Spleen (tissue), 11 donors: ENCODE data around the gene GPR26. TPM values are rescaled to one million over a fixed set of nuclear protein-coding genes. Genes with fewer than 3 reads are reported as not detected.

Experiments
- DNase-seq: peaks from one replicate; pipeline ENCODE4 v3.0.0-alpha.2; 2020
- H3K27ac ChIP-seq, 8 donors: fragments of 200-600 bp; sonication (generic) in 7 of 8; 1 replicate in 4 of 8; 2 replicates in 4 of 8; pipeline versions ENCODE4 v1.5.0 to v1.8.0; 2016 to 2021; ENCODE audit warnings: inconsistent platforms in 4 of 8, mild to moderate bottlenecking in 4 of 8, moderate library complexity in 1 of 8
- H3K27me3 ChIP-seq, 7 donors: fragments of 200-600 bp; sonication (generic) in 6 of 7; replicated peaks in 1 of 7; 1 replicate in 4 of 7; 2 replicates in 3 of 7; pipeline versions ENCODE4 v1.5.0 to v1.8.0; 2016 to 2021; ENCODE audit warnings: inconsistent platforms in 3 of 7, mild to moderate bottlenecking in 1 of 7
- H3K36me3 ChIP-seq, 6 donors: fragments of 200-600 bp; sonication (generic) in 5 of 6; 1 replicate in 4 of 6; 2 replicates in 2 of 6; pipeline versions ENCODE4 v1.5.0 to v1.8.0; 2016 to 2021; ENCODE audit warnings: inconsistent platforms in 2 of 6
- H3K4me1 ChIP-seq, 6 donors: fragments of 200-600 bp; sonication (generic) in 5 of 6; 1 replicate in 3 of 6; 2 replicates in 3 of 6; pipeline versions ENCODE4 v1.5.0 to v1.8.0; 2016 to 2021; ENCODE audit warnings: inconsistent platforms in 3 of 6
- H3K4me3 ChIP-seq, 8 donors: fragments of 200-600 bp; sonication (generic) in 7 of 8; 1 replicate in 4 of 8; 2 replicates in 4 of 8; pipeline versions ENCODE4 v1.5.0 to v1.8.0; 2016 to 2021; ENCODE audit warnings: inconsistent platforms in 4 of 8, mild to moderate bottlenecking in 4 of 8, moderate library complexity in 2 of 8
- H3K9me3 ChIP-seq, 8 donors: fragments of 200-600 bp; sonication (generic) in 7 of 8; 1 replicate in 4 of 8; 2 replicates in 4 of 8; pipeline versions ENCODE4 v1.5.0 to v1.8.0; 2016 to 2021; ENCODE audit warnings: inconsistent platforms in 4 of 8
- POLR2A ChIP-seq, 3 donors: fragments of 450-650 bp; IDR thresholded peaks; one replicate each; pipeline ENCODE4 v1.5.1; 2017; ENCODE audit warnings: antibody characterized with exemption in 3 of 3, mild to moderate bottlenecking in 1 of 3
- POLR2AphosphoS5 ChIP-seq, 3 donors: sonication (generic); formaldehyde crosslinking; IDR thresholded peaks; one replicate each; pipeline ENCODE4 v1.5.1; 2017; ENCODE audit warnings: antibody characterized with exemption in 3 of 3
- WGBS, 5 donors: extraction: QIAGEN DNeasy Blood & Tissue Kit in 3 of 5; methylation state at CpG; one replicate each; pipeline versions ENCODE4 v1.1.5 to v1.1.7; 2013 to 2018; 5-methylcytosine and 5-hydroxymethylcytosine counted together
- intact Hi-C: fragments of 100-400 bp; cut with DNase I; formaldehyde crosslinking; loops from one replicate; pipeline ENCODE4 v1.15.0; 2023; ENCODE audit warnings: low total_unique reads
- polyA plus RNA-seq, 3 donors: library from polyadenylated mRNA; stranded (reverse); fragments of 200-250 nt; gene quantifications; one replicate each; pipeline ENCODE4 v1.2.1, GENCODE V29; 2013
- total RNA-seq, 7 donors: library from RNA; depleted of rRNA in 3 of 7; stranded (reverse); fragments of >200 nt in 3 of 7; fragmentation: NEBNext Ultra II Directional in 4 of 7; extraction: Animal tissue kit (Norgen Biotek cat#: 25700) in 4 of 7; gene quantifications; one replicate each; pipeline versions ENCODE4 v1.1.0 to v1.2.1, GENCODE V29; 2016 to 2021
- TF ChIP-seq, protein P1 (sequence below), 11 experiments: fragments of 200-600 bp in 7 of 11; fragments of 450-650 bp in 4 of 11; sonication (generic) in 4 of 11; IDR thresholded peaks in 8 of 11; conservative IDR thresholded peaks in 3 of 11; 1 replicate in 7 of 11; 2 replicates in 4 of 11; pipeline versions ENCODE4 v1.4.0 to v1.8.0; 2016 to 2021; ENCODE audit warnings: antibody characterized with exemption in 11 of 11, inconsistent platforms in 4 of 11, mild to moderate bottlenecking in 1 of 11
- donor health status: healthy with polysubstance abuse.
- donor health status: DM: no; HTN: no; CAD: no; lungs with moderate emphysema.
- donor health status: DM: no; HTN: no; CAD: no.
- donor health status: Bipolar disorder and iron deficiency.
- donor health status: healthy.
- donor health status: DM: no; HTN: no; CAD: no.
- donor health status: DM: yes; HTN: yes; CAD: no.

GPR26 gene
- total and polyA plus RNA-seq, 10 donors, result not detected

DNA sequence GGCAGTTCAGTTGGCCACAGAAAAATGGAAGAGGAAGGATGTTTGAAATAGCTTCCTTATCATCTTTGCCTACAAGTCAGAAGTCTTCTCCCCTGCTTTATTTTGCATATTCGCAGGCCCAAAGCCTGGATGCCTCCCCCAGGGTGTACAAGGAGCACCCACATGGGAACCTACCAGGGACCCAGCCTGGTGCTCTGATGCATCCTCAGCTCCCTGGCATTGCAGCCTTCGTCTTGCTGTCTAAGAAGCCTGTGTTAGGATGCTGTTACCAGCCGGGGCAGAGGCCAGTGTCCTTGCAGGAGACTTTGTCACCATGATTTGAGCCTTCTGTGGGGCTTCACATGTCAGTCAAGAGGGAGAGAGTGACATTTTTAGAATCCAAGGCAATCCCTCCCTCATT is 27.0 kb upstream of the GPR26 start:
- H3K36me3 ChIP-seq, result no peaks in the 10 kb centered on the region
- intact Hi-C loops, result no loop called here
- TF ChIP-seq POLR2AphosphoS5 (IDR thresholded peaks at IDR 0.05), result no peak
- TF ChIP-seq, protein P1, sequence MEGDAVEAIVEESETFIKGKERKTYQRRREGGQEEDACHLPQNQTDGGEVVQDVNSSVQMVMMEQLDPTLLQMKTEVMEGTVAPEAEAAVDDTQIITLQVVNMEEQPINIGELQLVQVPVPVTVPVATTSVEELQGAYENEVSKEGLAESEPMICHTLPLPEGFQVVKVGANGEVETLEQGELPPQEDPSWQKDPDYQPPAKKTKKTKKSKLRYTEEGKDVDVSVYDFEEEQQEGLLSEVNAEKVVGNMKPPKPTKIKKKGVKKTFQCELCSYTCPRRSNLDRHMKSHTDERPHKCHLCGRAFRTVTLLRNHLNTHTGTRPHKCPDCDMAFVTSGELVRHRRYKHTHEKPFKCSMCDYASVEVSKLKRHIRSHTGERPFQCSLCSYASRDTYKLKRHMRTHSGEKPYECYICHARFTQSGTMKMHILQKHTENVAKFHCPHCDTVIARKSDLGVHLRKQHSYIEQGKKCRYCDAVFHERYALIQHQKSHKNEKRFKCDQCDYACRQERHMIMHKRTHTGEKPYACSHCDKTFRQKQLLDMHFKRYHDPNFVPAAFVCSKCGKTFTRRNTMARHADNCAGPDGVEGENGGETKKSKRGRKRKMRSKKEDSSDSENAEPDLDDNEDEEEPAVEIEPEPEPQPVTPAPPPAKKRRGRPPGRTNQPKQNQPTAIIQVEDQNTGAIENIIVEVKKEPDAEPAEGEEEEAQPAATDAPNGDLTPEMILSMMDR (IDR thresholded peaks at IDR 0.05 in 8 of 11, conservative IDR thresholded peaks at IDR 0.05 in 3 of 11), result no peak
- TF ChIP-seq POLR2A (IDR thresholded peaks at IDR 0.05), result no peak
- no peak for DNase-seq
- H3K4me3 ChIP-seq, result no peak overlapping the region
- H3K9me3 ChIP-seq, result no peaks in the 10 kb centered on the region
- no peak overlapping the region for H3K27ac ChIP-seq
- 67 to 85% (median 76%) methylated on average over 2 to 3 of the region's 3 CpGs for whole genome bisulfite sequencing, 5 donors
- peaks cover 0 to 56% (median 0%) of the 10 kb centered on the region in 7 donors for H3K27me3 ChIP-seq
- H3K4me1 ChIP-seq, result no peaks in the 10 kb centered on the region

DNA sequence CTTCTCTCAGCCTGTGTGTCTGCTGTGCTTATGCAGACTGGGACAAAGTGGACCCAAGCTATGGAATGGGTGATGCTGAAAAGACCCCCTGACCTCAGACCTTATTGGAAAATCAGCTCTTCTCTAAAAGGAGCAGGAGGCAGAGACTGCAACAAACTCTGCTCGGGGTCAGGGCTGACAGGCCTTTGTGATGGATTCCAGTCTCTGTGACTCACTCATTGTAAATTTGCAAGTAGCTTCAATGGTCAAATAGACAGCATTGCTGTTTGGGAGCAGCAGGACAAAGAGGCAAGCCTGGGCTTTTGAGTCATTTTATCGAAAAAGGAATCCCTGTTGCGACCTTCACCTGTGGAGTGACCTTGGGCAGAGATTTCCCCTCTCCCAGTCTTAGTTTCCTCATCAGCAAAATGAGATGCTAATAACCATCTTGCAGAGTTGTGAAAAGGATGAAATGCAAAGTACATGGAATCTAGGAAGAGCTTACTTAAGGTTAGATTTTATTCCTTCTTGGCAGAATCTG is 26.1 kb upstream of the GPR26 start:
- no peak for TF ChIP-seq POLR2A (IDR thresholded peaks at IDR 0.05)
- TF ChIP-seq, protein P1 (IDR thresholded peaks at IDR 0.05 in 8 of 11, conservative IDR thresholded peaks at IDR 0.05 in 3 of 11), result no peak
- Histone ChIP-seq H3K9me3 (no peaks in the 10 kb centered on the region), H3K27me3 (peaks cover 0 to 56% (median 0%) of the 10 kb centered on the region in 7 donors), H3K4me1 (no peaks in the 10 kb centered on the region), H3K4me3 (no peak overlapping the region), H3K27ac (no peak overlapping the region), H3K36me3 (no peaks in the 10 kb centered on the region)
- no peak for DNase-seq
- intact Hi-C loops, result no loop called here
- WGBS, 5 donors, result 52 to 71% (median 57%) methylated on average over 3 of the region's 3 CpGs

GRCh38 chr10:123642293-123642692 is 23.9 kb upstream of the GPR26 start:
- Histone ChIP-seq H3K9me3 (no peaks in the 10 kb centered on the region), H3K27ac (no peak overlapping the region), H3K4me3 (no peak overlapping the region), H3K27me3 (peaks cover 0 to 59% (median 0%) of the 10 kb centered on the region in 7 donors), H3K36me3 (no peaks in the 10 kb centered on the region), H3K4me1 (no peaks in the 10 kb centered on the region)
- intact Hi-C loops, result no loop called here
- DNase-seq, result no peak
- no peak for TF ChIP-seq POLR2A (IDR thresholded peaks at IDR 0.05)
- WGBS, 5 donors, result 38 to 49% (median 43%) methylated on average over 4 of the region's 4 CpGs

- Histone ChIP-seq H3K36me3 (no peaks in the 10 kb centered on the region), H3K9me3 (no peaks in the 10 kb centered on the region), H3K27me3 (peaks cover 0 to 58% (median 0%) of the 10 kb centered on the region in 7 donors), H3K4me3 (no peak overlapping the region), H3K4me1 (no peaks in the 10 kb centered on the region), H3K27ac (no peak overlapping the region)
- 62 to 65% (median 64%) methylated on average over 7 to 8 of the region's 8 CpGs for WGBS, 5 donors
- DNase-seq, result no peak
- intact Hi-C loops, result no loop called here
- TF ChIP-seq, protein P1 (IDR thresholded peaks at IDR 0.05 in 8 of 11, conservative IDR thresholded peaks at IDR 0.05 in 3 of 11), result no peak
- no peak for TF ChIP-seq POLR2AphosphoS5 (IDR thresholded peaks at IDR 0.05)
- TF ChIP-seq POLR2A (IDR thresholded peaks at IDR 0.05), result no peak
Observed at GRCh38 chr10:123642697-123643096, 23.5 kb upstream of the GPR26 start.

DNA sequence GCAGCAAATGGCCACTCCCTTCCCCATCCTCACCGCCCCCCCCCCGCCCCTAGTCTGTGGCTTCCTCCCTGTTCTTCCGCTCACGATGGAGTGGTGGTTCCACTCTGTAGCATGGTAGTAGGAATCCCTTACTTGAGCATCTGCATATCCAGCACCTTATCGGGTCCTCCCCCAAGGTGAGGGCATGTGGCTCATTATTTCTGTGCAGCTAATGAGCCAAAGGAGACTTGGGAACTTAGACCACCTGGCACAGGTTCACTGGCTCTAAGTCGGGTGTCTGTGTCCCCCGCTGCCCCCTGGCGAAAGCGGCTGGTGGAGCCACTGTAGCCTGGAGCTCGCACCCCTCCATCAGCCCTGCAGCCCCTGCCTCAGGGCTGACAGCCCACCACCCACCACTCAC is 22.8 kb upstream of the GPR26 start:
- H3K27ac ChIP-seq, result no peak overlapping the region
- intact Hi-C loops, result no loop called here
- H3K4me1 ChIP-seq, result no peaks in the 10 kb centered on the region
- 58 to 73% (median 67%) methylated on average over 9 to 10 of the region's 10 CpGs for WGBS, 5 donors
- TF ChIP-seq POLR2AphosphoS5 (IDR thresholded peaks at IDR 0.05), result no peak
- TF ChIP-seq POLR2A (IDR thresholded peaks at IDR 0.05), result no peak
- TF ChIP-seq, protein P1 (IDR thresholded peaks at IDR 0.05 in 8 of 11, conservative IDR thresholded peaks at IDR 0.05 in 3 of 11), result no peak
- H3K27me3 ChIP-seq, result peaks cover 0 to 59% (median 0%) of the 10 kb centered on the region in 7 donors
- no peaks in the 10 kb centered on the region for H3K9me3 ChIP-seq
- no peak overlapping the region for H3K4me3 ChIP-seq
- no peak for DNase-seq
- no peaks in the 10 kb centered on the region for H3K36me3 ChIP-seq
